ENCODE results near the gene HES4. TPM values are rescaled to one million over a fixed set of nuclear protein-coding genes. Genes with fewer than 3 reads are reported as not detected.

HES4 gene
- total and polyA plus RNA-seq, 10 of the 15 experiments (the other 5 are each of a cell fraction or from before 2014, with no cell fraction given) = 0.44 to 1.7 (median 0.85) TPM; not detected in 5

GRCh38 chr1:1019122-1019999 lies 19.5 kb upstream of the HES4 start (continued):
- no peak for TF ChIP-seq HDAC2 (IDR thresholded peaks at IDR 0.05)
- no peak for TF ChIP-seq RAD51 (IDR thresholded peaks at IDR 0.05)
- TF ChIP-seq ETV6 (conservative IDR thresholded peaks at IDR 0.05 in 1 of 2, IDR thresholded peaks at IDR 0.05 in 1 of 2; ENCODE audit: borderline replicate concordance in 1 of 2, low read depth in 1 of 2) = no peak
- no peak for TF ChIP-seq MLLT1 (IDR thresholded peaks at IDR 0.05)
- TF ChIP-seq USF2 (IDR thresholded peaks at IDR 0.05; ENCODE audit: borderline replicate concordance, low read depth, low read length) = no peak
- TF ChIP-seq DPF2 (IDR thresholded peaks at IDR 0.05) = no peak
- TF ChIP-seq MYB (IDR thresholded peaks at IDR 0.05; ENCODE audit: borderline replicate concordance, low read depth, low read length) = no peak
- no peak for TF ChIP-seq SIN3A (IDR thresholded peaks at IDR 0.05; ENCODE audit: low read depth, low read length)
- TF ChIP-seq CREM (IDR thresholded peaks at IDR 0.05; ENCODE audit: low read depth) = no peak
- no peak for TF ChIP-seq ATF3 (IDR thresholded peaks at IDR 0.05; ENCODE audit: borderline replicate concordance, extremely low read depth, low read depth, low read length)
- no peak for TF ChIP-seq ZNF592 (IDR thresholded peaks at IDR 0.05)
- TF ChIP-seq SMAD1 (IDR thresholded peaks at IDR 0.05; ENCODE audit: low read depth, partially characterized antibody) = no peak
- no peak for TF ChIP-seq HSF1 (IDR thresholded peaks at IDR 0.05; ENCODE audit: low read depth, low read length)
- no peak for TF ChIP-seq ESRRA (IDR thresholded peaks at IDR 0.05; ENCODE audit: low read length)
- no peak for TF ChIP-seq ZBTB40 (IDR thresholded peaks at IDR 0.05; ENCODE audit: borderline replicate concordance)
- TF ChIP-seq ZNF24 (IDR thresholded peaks at IDR 0.05) = no peak

All from GM12878 (cell line).